ENCODE data around the gene IRS2. TPM values are rescaled to one million over a fixed set of nuclear protein-coding genes. Genes with fewer than 3 reads are reported as not detected.

The IRS2 gene
- total RNA-seq, 4 donors from 2014 or later = 5.0 to 24.6 (median 7.5) TPM

DNA sequence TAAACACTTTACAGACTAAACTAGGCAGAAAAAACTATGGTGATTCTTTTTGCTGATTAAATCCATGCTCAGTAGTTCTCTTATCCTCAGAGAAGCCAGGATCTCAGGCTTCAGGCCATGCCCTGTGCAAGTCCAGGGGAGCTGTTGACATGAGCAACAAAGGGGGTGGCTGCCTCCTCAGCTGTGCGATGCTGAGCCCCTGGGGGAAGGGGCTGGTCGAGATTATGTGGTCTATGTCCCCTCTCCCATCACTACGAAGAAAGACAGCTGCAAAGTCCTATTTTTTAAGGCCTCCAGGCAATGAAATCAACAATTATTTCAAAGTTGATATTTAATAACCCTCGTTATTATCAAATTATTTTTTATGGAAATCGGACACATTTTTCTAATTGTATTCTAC is 37.0 kb downstream of the IRS2 start:
- Histone ChIP-seq H3K4me1 (peaks cover 0 to 6% (median 0%) of the 10 kb centered on the region in 3 donors), H3K36me3 (peaks cover 0 to 22% (median 0%) of the 10 kb centered on the region in 3 donors), H3K4me3 (no peak overlapping the region), H3K27ac (no peak overlapping the region), H3K9me3 (no peaks in the 10 kb centered on the region), H3K27me3 (peaks cover 0 to 12% (median 0%) of the 10 kb centered on the region in 4 donors)
- intact Hi-C loops (cut with DNase I) = no loop called here
- TF ChIP-seq POLR2A (IDR thresholded peaks at IDR 0.05) = no peak
- TF ChIP-seq, protein P1, sequence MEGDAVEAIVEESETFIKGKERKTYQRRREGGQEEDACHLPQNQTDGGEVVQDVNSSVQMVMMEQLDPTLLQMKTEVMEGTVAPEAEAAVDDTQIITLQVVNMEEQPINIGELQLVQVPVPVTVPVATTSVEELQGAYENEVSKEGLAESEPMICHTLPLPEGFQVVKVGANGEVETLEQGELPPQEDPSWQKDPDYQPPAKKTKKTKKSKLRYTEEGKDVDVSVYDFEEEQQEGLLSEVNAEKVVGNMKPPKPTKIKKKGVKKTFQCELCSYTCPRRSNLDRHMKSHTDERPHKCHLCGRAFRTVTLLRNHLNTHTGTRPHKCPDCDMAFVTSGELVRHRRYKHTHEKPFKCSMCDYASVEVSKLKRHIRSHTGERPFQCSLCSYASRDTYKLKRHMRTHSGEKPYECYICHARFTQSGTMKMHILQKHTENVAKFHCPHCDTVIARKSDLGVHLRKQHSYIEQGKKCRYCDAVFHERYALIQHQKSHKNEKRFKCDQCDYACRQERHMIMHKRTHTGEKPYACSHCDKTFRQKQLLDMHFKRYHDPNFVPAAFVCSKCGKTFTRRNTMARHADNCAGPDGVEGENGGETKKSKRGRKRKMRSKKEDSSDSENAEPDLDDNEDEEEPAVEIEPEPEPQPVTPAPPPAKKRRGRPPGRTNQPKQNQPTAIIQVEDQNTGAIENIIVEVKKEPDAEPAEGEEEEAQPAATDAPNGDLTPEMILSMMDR (IDR thresholded peaks at IDR 0.05) = no peak
- no peak for DNase-seq
- 76 to 78% methylated on average over 4 to 5 of the region's 5 CpGs for WGBS, 2 donors

DNA sequence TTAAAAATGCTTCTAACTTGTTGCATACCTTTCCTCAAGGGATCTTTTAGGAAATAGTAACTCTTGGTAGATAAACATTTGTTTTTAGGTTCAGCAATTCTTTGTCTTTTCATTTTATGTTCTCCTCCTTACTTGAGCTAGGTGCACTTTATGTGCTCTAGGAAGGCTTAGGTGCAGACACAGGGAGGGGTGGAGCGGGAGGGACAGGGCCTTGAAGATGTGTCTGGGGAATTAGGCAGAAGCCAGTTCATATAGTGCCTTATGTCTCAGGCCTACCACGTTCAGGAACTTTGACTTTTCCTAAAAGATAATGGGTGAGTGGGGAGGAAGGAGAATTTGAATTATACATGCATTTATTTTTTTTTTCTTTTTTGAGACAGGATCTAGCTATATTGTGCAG is 37.7 kb downstream of the IRS2 start:
- intact Hi-C loops (cut with DNase I) = no loop called here
- Histone ChIP-seq H3K4me1 (peaks cover 0 to 13% (median 5%) of the 10 kb centered on the region in 3 donors), H3K27ac (no peak overlapping the region), H3K4me3 (no peak overlapping the region), H3K9me3 (no peaks in the 10 kb centered on the region), H3K36me3 (peaks cover 0 to 15% (median 0%) of the 10 kb centered on the region in 3 donors), H3K27me3 (peaks cover 0 to 16% (median 0%) of the 10 kb centered on the region in 4 donors)
- WGBS, 2 donors = 46 to 52% methylated on average over 2 of the region's 2 CpGs
- no peak for DNase-seq
- no peak for TF ChIP-seq POLR2A (IDR thresholded peaks at IDR 0.05)
- TF ChIP-seq, protein P1 (IDR thresholded peaks at IDR 0.05) = no peak

DNA sequence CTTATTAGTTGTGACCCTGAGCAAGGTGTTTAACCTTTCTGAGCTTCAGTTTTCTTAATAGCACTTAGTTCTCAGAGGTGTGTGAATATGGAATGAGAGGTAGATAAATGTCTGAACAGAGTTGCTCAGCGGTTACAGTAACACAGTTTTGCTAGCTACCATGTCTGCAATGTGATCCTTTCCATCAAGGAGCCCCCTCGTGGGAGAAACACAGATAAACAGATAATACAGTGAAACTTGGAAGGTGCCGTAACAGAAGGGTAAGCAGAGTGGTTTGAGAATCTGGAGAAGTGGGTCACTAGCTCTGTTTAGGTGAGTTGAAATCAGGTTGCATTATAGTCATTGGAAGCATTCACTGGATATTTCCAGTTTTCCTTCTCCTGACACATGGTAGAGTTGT is 38.9 kb downstream of the IRS2 start:
- TF ChIP-seq POLR2A (IDR thresholded peaks at IDR 0.05) = no peak
- TF ChIP-seq, protein P1 (IDR thresholded peaks at IDR 0.05) = no peak
- Histone ChIP-seq H3K4me1 (peaks cover 0 to 14% (median 5%) of the 10 kb centered on the region in 3 donors), H3K27ac (no peak overlapping the region), H3K27me3 (peaks cover 0 to 23% (median 0%) of the 10 kb centered on the region in 4 donors), H3K9me3 (no peaks in the 10 kb centered on the region), H3K4me3 (no peak overlapping the region), H3K36me3 (peaks cover 0 to 4% (median 0%) of the 10 kb centered on the region in 3 donors)
- DNase-seq = no peak
- intact Hi-C loops (cut with DNase I) = no loop called here
- 69 to 74% methylated on average over 3 of the region's 3 CpGs for WGBS, 2 donors

DNA sequence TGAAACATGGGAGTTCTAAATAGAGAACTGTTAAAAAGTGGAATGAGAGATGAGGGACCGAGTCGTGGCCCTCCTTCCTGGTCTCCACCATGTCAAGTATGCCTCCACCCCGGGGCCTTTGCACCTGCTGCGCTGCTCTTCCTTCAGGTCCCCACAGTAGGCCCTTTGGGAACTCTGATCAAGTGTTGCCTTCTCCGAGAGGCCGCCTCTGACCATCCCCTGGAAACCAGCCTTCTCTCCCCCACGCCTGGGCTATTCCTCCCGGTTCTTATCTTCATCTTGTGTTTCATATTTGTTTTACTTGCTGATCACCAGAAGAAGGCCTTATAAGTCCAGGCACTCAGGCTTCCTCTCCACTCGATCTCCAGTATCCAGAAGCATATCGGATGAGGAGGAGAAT is 40.0 kb downstream of the IRS2 start:
- H3K4me3 ChIP-seq = no peak overlapping the region
- H3K27me3 ChIP-seq = peaks cover 0 to 23% (median 0%) of the 10 kb centered on the region in 4 donors
- intact Hi-C loops (cut with DNase I) = no loop called here
- no peak overlapping the region for H3K27ac ChIP-seq
- no peak for DNase-seq
- 89 to 92% methylated on average over 7 to 10 of the region's 10 CpGs for WGBS, 2 donors
- TF ChIP-seq POLR2A (IDR thresholded peaks at IDR 0.05) = no peak
- TF ChIP-seq, protein P1 (IDR thresholded peaks at IDR 0.05) = no peak
- H3K4me1 ChIP-seq = peaks cover 0 to 14% (median 5%) of the 10 kb centered on the region in 3 donors
- no peaks in the 10 kb centered on the region for H3K36me3 ChIP-seq
- H3K9me3 ChIP-seq = no peaks in the 10 kb centered on the region

DNA sequence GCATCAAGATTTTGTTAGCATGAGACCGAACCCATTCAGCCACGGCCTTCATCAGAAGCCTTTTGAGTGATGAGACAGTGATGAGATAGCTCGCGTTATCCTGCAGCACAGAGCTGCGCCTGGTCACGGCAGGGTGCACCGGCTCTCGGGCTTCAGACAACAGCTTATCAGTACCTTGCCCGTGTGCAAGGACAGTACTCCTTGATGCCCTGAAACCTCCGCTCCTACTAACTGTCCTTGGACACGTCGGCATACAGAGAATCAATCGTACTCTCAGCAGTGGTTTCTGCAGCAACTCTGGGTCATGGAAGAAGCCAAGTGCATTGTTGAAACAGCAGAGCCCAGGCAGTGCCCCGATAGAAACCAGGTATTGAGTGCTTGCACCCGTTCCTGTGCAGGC is 40.7 kb downstream of the IRS2 start:
- no peak overlapping the region for H3K27ac ChIP-seq
- H3K4me3 ChIP-seq = no peak overlapping the region
- 88 to 91% methylated on average over 12 to 15 of the region's 15 CpGs for WGBS, 2 donors
- H3K9me3 ChIP-seq = no peaks in the 10 kb centered on the region
- intact Hi-C loops (cut with DNase I) = no loop called here
- peaks cover 0 to 23% (median 0%) of the 10 kb centered on the region in 4 donors for H3K27me3 ChIP-seq
- H3K36me3 ChIP-seq = no peaks in the 10 kb centered on the region
- TF ChIP-seq, protein P1 (IDR thresholded peaks at IDR 0.05) = no peak
- TF ChIP-seq POLR2A (IDR thresholded peaks at IDR 0.05) = no peak
- peaks cover 0 to 14% (median 5%) of the 10 kb centered on the region in 3 donors for H3K4me1 ChIP-seq
- no peak for DNase-seq
